ENCODE data around the gene SPOUT1. TPM values are rescaled to one million over a fixed set of nuclear protein-coding genes. Genes with fewer than 3 reads are reported as not detected.

Gene SPOUT1
- total and polyA plus RNA-seq, 2 of the 13 experiments (the other 11 are each of a cell fraction or from before 2014, with no cell fraction given), result 39.0 to 45.8 TPM

GRCh38 chr9:128771745-128772519 is 57.7 kb downstream of the SPOUT1 start, which contains the start of gene ZER1 (continued):
- TF ChIP-seq, protein P1, sequence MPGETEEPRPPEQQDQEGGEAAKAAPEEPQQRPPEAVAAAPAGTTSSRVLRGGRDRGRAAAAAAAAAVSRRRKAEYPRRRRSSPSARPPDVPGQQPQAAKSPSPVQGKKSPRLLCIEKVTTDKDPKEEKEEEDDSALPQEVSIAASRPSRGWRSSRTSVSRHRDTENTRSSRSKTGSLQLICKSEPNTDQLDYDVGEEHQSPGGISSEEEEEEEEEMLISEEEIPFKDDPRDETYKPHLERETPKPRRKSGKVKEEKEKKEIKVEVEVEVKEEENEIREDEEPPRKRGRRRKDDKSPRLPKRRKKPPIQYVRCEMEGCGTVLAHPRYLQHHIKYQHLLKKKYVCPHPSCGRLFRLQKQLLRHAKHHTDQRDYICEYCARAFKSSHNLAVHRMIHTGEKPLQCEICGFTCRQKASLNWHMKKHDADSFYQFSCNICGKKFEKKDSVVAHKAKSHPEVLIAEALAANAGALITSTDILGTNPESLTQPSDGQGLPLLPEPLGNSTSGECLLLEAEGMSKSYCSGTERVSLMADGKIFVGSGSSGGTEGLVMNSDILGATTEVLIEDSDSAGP (CRISPR knock-in tag; IDR thresholded peaks at IDR 0.05; ENCODE audit: borderline replicate concordance), result peak; percentile 93
- TF ChIP-seq, protein P2, sequence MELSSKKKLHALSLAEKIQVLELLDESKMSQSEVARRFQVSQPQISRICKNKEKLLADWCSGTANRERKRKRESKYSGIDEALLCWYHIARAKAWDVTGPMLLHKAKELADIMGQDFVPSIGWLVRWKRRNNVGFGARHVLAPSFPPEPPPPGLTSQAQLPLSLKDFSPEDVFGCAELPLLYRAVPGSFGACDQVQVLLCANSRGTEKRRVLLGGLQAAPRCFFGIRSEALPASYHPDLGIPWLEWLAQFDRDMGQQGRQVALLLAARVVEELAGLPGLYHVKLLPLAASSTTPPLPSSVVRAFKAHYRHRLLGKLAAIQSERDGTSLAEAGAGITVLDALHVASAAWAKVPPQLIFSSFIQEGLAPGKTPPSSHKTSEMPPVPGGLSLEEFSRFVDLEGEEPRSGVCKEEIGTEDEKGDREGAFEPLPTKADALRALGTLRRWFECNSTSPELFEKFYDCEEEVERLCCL (CRISPR knock-in tag; IDR thresholded peaks at IDR 0.05; ENCODE audit: borderline replicate concordance), result no peak
- TF ChIP-seq ZFYVE20 (CRISPR knock-in tag; IDR thresholded peaks at IDR 0.05; ENCODE audit: borderline replicate concordance, low read depth) (no peak), ZNF589 (CRISPR knock-in tag; conservative IDR thresholded peaks at IDR 0.05) (no peak), NR2F6 (IDR thresholded peaks at IDR 0.05) (no peak), NR2F6 (CRISPR knock-in tag; IDR thresholded peaks at IDR 0.05) (peak; percentile 66), TFAP4 (IDR thresholded peaks at IDR 0.05; ENCODE audit: borderline replicate concordance, low read depth) (peak; percentile 39; the same call in 1 of the 2 replicates), SALL2 (CRISPR knock-in tag; IDR thresholded peaks at IDR 0.05) (peak; percentile 78; the same call in 1 of the 2 replicates), ZBTB38 (CRISPR knock-in tag; IDR thresholded peaks at IDR 0.05) (peak; percentile 81; the same call in 1 of the 2 replicates), ZNF615 (CRISPR knock-in tag; IDR thresholded peaks at IDR 0.05; ENCODE audit: borderline replicate concordance) (no peak), ZBTB7B (CRISPR knock-in tag; IDR thresholded peaks at IDR 0.05) (peak; percentile 72), KMT2B (CRISPR knock-in tag; IDR thresholded peaks at IDR 0.05) (peak; percentile 95), ZNF260 (CRISPR knock-in tag; IDR thresholded peaks at IDR 0.05; ENCODE audit: borderline replicate concordance, low read depth) (0 out of 2 replicates have a peak, but pooled peaks have one; percentile 28), JUN (CRISPR knock-in tag; IDR thresholded peaks at IDR 0.05) (no peak), ZNF605 (CRISPR knock-in tag; IDR thresholded peaks at IDR 0.05) (peak; percentile 80; the same call in 1 of the 2 replicates), ZFY (CRISPR knock-in tag; IDR thresholded peaks at IDR 0.05) (peak; percentile 79), ISL2 (CRISPR knock-in tag; IDR thresholded peaks at IDR 0.05) (peak; percentile 81), TBX3 (IDR thresholded peaks at IDR 0.05; ENCODE audit: borderline replicate concordance) (0 out of 2 replicates have a peak, but pooled peaks have one; percentile 38), ZNF800 (CRISPR knock-in tag; IDR thresholded peaks at IDR 0.05) (peak; percentile 65; the same call in 1 of the 2 replicates), SNAI1 (CRISPR knock-in tag; IDR thresholded peaks at IDR 0.05; ENCODE audit: borderline replicate concordance) (no peak; the same call in 1 of the 2 replicates)
- TF ChIP-seq, protein P3, sequence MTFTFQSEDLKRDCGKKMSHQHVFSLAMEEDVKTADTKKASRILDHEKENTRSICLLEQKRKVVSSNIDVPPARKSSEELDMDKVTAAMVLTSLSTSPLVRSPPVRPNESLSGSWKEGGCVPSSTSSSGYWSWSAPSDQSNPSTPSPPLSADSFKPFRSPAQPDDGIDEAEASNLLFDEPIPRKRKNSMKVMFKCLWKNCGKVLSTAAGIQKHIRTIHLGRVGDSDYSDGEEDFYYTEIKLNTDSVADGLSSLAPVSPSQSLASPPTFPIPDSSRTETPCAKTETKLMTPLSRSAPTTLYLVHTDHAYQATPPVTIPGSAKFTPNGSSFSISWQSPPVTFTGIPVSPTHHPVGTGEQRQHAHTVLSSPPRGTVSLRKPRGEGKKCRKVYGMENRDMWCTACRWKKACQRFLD (CRISPR knock-in tag; IDR thresholded peaks at IDR 0.05; ENCODE audit: borderline replicate concordance), result peak; percentile 36; the same call in 1 of the 2 replicates
